ENCODE results near the gene CD40LG. TPM values are rescaled to one million over a fixed set of nuclear protein-coding genes. Genes with fewer than 3 reads are reported as not detected.

Gene CD40LG
- total RNA-seq, 1 experiment from 2014 or later, result not detected

DNA sequence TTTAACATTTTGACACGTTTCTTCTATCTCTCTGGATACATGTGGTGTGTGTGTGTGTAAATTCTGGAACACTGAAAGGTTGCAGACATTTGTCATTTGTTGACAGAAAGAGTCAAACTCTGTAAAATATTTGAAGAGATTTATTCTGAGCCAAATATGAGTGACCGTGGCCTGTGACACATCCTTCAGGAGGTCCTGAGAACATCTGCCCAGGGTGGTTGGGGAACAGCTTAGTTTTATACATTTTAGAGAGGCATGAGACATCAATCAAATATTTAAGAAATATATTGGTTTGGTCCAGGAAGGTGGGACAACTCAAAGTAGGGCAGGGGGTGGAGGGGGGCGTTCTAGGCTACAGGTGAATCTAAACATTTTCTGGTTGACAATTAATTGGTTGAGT, 40.7 kb upstream of the CD40LG start:
- H3K79me1 ChIP-seq (ENCODE audit: insufficient read depth, low read depth, low read length, poor library complexity, severe bottlenecking), result no peaks in the 10 kb centered on the region
- no peak overlapping the region for H4K91ac ChIP-seq (ENCODE audit: insufficient read length, low read depth, low read length)
- no peak overlapping the region for H4K8ac ChIP-seq (replicated peaks; ENCODE audit: insufficient read length, low read depth, low read length)
- Mint-ChIP-seq H3K27ac (no peak overlapping the region), H3K27me3 (ENCODE audit: low read depth) (0 out of 2 replicates have a peak, but pooled peaks cover 1% of the 10 kb centered on the region), H3K9me3 (peaks cover 53 to 64% of the 10 kb centered on the region in 2 experiments), H3K4me1 (no peaks in the 10 kb centered on the region), H3K36me3 (ENCODE audit: insufficient read depth in 1 of 3, low read depth in 3 of 3) (peaks cover 0 to 2% (median 0%) of the 10 kb centered on the region in 3 experiments; a peak in 1 of 7 replicates), H3K4me3 (no peak overlapping the region)
- no peak overlapping the region for H2BK120ac ChIP-seq (ENCODE audit: low read depth, low read length, poor library complexity, severe bottlenecking)
- no peak overlapping the region for H3K9ac ChIP-seq (ENCODE audit: extremely low read depth, insufficient read length, low read length)
- no peak overlapping the region for H2BK20ac ChIP-seq (ENCODE audit: low read depth, low read length, poor library complexity, severe bottlenecking)
- no peak overlapping the region for H2BK12ac ChIP-seq (ENCODE audit: insufficient read length, low read depth, low read length)
- no peak overlapping the region for H3K56ac ChIP-seq (ENCODE audit: insufficient read length, low read depth, low read length)
- DNase-seq, result no peak
- no peak overlapping the region for H2AFZ ChIP-seq (ENCODE audit: low read length)
- H2BK5ac ChIP-seq (ENCODE audit: insufficient read length, low read length), result no peak overlapping the region
- TF ChIP-seq, protein P1, sequence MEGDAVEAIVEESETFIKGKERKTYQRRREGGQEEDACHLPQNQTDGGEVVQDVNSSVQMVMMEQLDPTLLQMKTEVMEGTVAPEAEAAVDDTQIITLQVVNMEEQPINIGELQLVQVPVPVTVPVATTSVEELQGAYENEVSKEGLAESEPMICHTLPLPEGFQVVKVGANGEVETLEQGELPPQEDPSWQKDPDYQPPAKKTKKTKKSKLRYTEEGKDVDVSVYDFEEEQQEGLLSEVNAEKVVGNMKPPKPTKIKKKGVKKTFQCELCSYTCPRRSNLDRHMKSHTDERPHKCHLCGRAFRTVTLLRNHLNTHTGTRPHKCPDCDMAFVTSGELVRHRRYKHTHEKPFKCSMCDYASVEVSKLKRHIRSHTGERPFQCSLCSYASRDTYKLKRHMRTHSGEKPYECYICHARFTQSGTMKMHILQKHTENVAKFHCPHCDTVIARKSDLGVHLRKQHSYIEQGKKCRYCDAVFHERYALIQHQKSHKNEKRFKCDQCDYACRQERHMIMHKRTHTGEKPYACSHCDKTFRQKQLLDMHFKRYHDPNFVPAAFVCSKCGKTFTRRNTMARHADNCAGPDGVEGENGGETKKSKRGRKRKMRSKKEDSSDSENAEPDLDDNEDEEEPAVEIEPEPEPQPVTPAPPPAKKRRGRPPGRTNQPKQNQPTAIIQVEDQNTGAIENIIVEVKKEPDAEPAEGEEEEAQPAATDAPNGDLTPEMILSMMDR (conservative IDR thresholded peaks at IDR 0.05), result no peak
- no peaks in the 10 kb centered on the region for H3K79me2 ChIP-seq (ENCODE audit: insufficient read depth, low read length)
- H3K4ac ChIP-seq (ENCODE audit: low read depth, low read length), result no peak overlapping the region
- no peak overlapping the region for H2BK15ac ChIP-seq (ENCODE audit: low read depth, low read length)
- H3K9me3 ChIP-seq (ENCODE audit: control insufficient read depth, low read depth, low read length), result peaks cover 19% of the 10 kb centered on the region
- no CpG with 5 or more reads among the region's 3 CpGs for WGBS (ENCODE audit: extremely low coverage, insufficient read length, low lambda C conversion rate)
- H3K27me3 ChIP-seq (ENCODE audit: insufficient read depth, low read length), result no peaks in the 10 kb centered on the region
- H3K18ac ChIP-seq (ENCODE audit: insufficient read length, low read depth, low read length), result no peak overlapping the region
- H2AK5ac ChIP-seq (ENCODE audit: insufficient read length, low read length), result no peak overlapping the region
- no peak overlapping the region for H3T11ph ChIP-seq (ENCODE audit: low read length)
- H3K4me1 ChIP-seq (ENCODE audit: insufficient read depth, low read length), result no peaks in the 10 kb centered on the region
- H4K5ac ChIP-seq (ENCODE audit: insufficient read length, low read depth, low read length), result no peak overlapping the region
- no peak overlapping the region for H3K23ac ChIP-seq (ENCODE audit: insufficient read length, low read depth, low read length)
- H4K20me1 ChIP-seq (ENCODE audit: control insufficient read depth, insufficient read depth, insufficient read length), result no peaks in the 10 kb centered on the region
- no peaks in the 10 kb centered on the region for H3K23me2 ChIP-seq (ENCODE audit: insufficient read length, low read depth, low read length, poor library complexity, severe bottlenecking)
- no peak overlapping the region for H3K27ac ChIP-seq (ENCODE audit: insufficient read length, low read depth, low read length)
- no peak overlapping the region for H3K4me2 ChIP-seq (ENCODE audit: insufficient read depth, insufficient read length, low read length)
- H3K14ac ChIP-seq (ENCODE audit: insufficient read depth, low read length), result no peak overlapping the region

Measured in H9 (cell line).